Uterus (tissue), 4 donors: ENCODE results near the gene PM20D2. TPM values are rescaled to one million over a fixed set of nuclear protein-coding genes. Genes with fewer than 3 reads are reported as not detected.

Source experiments
- DNase-seq, 2 donors: peaks; one replicate each; pipeline ENCODE4 v3.0.0-alpha.2; 2019 to 2020
- H3K27ac ChIP-seq, 2 donors: fragments of 200-600 bp; sonication (generic); 1 replicate in 1 of 2; 2 replicates in 1 of 2; pipeline ENCODE4 v1.5.1; 2016 to 2018
- H3K27me3 ChIP-seq, 2 donors: fragments of 200-600 bp; sonication (generic); one replicate each; pipeline ENCODE4 v1.5.1; 2018 to 2019; ENCODE audit warnings: control low read depth in 1 of 2
- H3K36me3 ChIP-seq, 2 donors: fragments of 200-600 bp; sonication (generic); one replicate each; pipeline ENCODE4 v1.5.1; 2019; ENCODE audit warnings: control low read depth in 1 of 2
- H3K4me1 ChIP-seq, 2 donors: fragments of 200-600 bp; sonication (generic); one replicate each; pipeline ENCODE4 v1.5.1; 2018 to 2019; ENCODE audit warnings: control low read depth in 1 of 2
- H3K4me3 ChIP-seq, 2 donors: fragments of 200-600 bp; sonication (generic); 1 replicate in 1 of 2; 2 replicates in 1 of 2; pipeline ENCODE4 v1.5.1; 2018 to 2019; ENCODE audit warnings: mild to moderate bottlenecking in 1 of 2
- H3K9me3 ChIP-seq, 2 donors: fragments of 200-600 bp; sonication (generic); one replicate each; pipeline ENCODE4 v1.5.1; 2019; ENCODE audit warnings: control low read depth in 1 of 2
- POLR2A ChIP-seq, 2 donors: fragments of 450-650 bp; IDR thresholded peaks; one replicate each; pipeline ENCODE4 v1.6.1; 2016; ENCODE audit warnings: antibody characterized with exemption in 2 of 2, mild to moderate bottlenecking in 1 of 2, moderate library complexity in 1 of 2
- intact Hi-C: fragments of 100-400 bp; cut with DNase I; formaldehyde crosslinking; loops from one replicate; pipeline ENCODE4 v1.15.1; 2023; ENCODE audit warnings: low total_unique reads
- total RNA-seq, 4 donors: library from RNA; depleted of rRNA in 3 of 4; stranded (reverse); fragments of >200 nt in 3 of 4; gene quantifications; one replicate each; pipeline versions ENCODE4 v1.1.0 to v1.2.4, GENCODE V29; 2014 to 2023
- TF ChIP-seq, protein P1 (sequence below), 4 experiments: fragments of 200-600 bp in 2 of 4; fragments of 450-650 bp in 2 of 4; sonication (generic) in 2 of 4; IDR thresholded peaks; one replicate each; pipeline ENCODE4 v1.5.1; 2016 to 2019; ENCODE audit warnings: antibody characterized with exemption in 4 of 4, mild to moderate bottlenecking in 2 of 4, moderate library complexity in 1 of 4
- donor health status: DM: yes; HTN: yes; CAD: no.

The PM20D2 gene
- total RNA-seq, 4 donors from 2014 or later: 5.6 to 50.3 (median 16.0) TPM

DNA sequence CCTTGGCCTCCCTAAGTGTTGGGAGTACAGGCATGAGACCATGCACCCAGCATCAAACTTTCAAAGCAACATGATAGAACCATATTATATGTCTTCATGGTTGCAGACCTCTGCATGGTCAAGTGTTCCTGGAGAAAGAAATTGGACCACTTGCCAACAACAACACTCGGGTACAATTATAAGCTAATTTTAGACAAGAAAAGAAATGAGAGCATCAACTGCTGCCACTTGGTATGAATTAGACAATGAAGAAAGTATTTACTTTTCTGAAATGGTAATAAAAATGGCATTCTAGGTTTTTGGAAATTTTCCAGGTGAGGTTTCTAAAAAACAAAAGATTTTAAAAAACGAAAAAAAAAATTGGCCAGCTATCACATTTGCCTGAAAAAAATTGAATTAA, 7.7 kb upstream of the PM20D2 start:
- H3K4me3 ChIP-seq: no peak overlapping the region
- no peak overlapping the region for H3K27ac ChIP-seq
- TF ChIP-seq, protein P1, sequence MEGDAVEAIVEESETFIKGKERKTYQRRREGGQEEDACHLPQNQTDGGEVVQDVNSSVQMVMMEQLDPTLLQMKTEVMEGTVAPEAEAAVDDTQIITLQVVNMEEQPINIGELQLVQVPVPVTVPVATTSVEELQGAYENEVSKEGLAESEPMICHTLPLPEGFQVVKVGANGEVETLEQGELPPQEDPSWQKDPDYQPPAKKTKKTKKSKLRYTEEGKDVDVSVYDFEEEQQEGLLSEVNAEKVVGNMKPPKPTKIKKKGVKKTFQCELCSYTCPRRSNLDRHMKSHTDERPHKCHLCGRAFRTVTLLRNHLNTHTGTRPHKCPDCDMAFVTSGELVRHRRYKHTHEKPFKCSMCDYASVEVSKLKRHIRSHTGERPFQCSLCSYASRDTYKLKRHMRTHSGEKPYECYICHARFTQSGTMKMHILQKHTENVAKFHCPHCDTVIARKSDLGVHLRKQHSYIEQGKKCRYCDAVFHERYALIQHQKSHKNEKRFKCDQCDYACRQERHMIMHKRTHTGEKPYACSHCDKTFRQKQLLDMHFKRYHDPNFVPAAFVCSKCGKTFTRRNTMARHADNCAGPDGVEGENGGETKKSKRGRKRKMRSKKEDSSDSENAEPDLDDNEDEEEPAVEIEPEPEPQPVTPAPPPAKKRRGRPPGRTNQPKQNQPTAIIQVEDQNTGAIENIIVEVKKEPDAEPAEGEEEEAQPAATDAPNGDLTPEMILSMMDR (IDR thresholded peaks at IDR 0.05): no peak
- no peak for TF ChIP-seq POLR2A (IDR thresholded peaks at IDR 0.05)
- no peak for DNase-seq
- H3K9me3 ChIP-seq: no peaks in the 10 kb centered on the region
- H3K36me3 ChIP-seq: no peaks in the 10 kb centered on the region
- no peaks in the 10 kb centered on the region for H3K27me3 ChIP-seq
- intact Hi-C loops: no loop called here
- no peaks in the 10 kb centered on the region for H3K4me1 ChIP-seq

DNA sequence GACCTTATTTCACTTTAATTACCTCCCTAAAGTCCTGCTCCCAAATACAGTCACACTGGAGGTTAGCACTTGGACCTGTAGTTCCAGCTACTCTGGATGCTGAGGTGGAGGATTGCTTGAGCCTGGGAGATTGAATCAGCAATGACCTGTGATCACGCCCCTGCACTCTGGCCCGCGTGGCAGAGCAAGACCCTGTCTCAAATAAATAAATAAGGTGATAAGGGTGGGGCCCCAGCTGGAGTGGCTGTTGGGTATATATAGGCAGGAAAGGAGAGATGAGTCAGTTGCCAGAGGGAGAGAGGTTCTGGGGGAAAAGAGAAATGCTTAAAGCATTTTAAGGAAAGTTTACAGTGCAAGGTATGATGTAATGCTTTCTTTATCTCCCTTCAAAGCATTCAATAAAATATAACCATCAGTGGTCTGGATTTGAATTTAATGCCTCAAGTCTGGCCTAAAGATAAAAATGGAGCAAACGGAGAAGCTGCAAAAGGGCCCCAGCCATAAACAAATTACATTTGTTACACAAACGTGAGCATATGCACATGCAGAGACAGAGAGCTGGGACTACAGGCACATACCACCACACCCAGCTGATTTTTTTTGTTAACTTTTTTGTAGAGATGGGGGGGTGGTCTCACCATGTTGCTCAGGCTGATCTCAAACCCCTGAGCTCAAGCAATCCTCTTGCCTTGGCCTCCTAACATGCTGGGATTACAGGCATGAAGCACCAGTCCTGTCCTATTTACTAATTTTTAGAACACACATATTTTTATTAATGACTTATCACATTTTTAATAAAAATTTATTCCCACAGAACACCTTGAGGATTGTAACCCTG, 6.1 kb upstream of the PM20D2 start:
- TF ChIP-seq, protein P1 (IDR thresholded peaks at IDR 0.05): no peak
- no peak for TF ChIP-seq POLR2A (IDR thresholded peaks at IDR 0.05)

DNA sequence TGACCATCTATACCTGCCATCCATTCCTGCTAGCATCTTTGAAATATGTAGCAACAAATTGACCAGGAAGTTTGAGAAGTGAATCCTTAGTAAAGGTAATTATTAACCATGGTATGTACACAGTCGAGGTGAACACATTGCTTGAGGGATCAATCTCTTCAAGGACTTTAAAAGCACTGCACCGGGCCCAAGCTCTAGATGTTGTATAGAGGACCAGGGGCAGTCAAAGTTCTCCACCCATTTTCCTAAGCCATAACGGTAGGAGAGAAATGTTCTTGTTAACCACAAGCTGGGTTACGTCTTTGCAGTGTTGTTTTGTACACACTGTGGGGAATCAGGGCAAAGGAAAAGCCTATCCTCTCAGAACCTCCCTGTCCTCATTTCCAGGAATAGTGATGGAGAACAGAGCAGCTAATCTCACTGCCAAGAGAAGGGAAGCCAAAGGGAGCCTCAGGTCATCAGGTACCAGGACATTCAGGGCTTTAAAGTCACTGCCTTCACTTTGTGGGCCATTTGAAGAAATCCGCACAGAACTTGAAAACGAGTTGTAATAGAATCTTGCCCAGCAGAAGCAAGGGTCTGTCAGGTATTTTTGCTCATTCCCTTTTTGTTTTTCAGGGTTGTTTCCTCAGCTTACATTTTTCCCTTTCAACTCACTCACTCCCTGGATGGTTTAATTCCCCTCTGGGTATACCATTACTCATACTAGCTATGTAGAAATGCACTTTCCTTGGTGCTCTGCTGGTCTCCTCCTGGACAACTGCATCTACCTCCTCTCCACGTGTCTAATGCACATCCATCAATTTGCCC, 5.3 kb upstream of the PM20D2 start:
- intact Hi-C loops: no loop called here
- Histone ChIP-seq H3K27me3 (no peaks in the 10 kb centered on the region), H3K27ac (no peak overlapping the region), H3K4me3 (no peak overlapping the region), H3K9me3 (no peaks in the 10 kb centered on the region), H3K36me3 (no peaks in the 10 kb centered on the region), H3K4me1 (no peaks in the 10 kb centered on the region)
- DNase-seq: no peak
- TF ChIP-seq POLR2A (IDR thresholded peaks at IDR 0.05): no peak
- TF ChIP-seq, protein P1 (IDR thresholded peaks at IDR 0.05): no peak

More for the DNA sequence above, 6.1 kb upstream of the PM20D2 start:
- H3K4me1 ChIP-seq: no peaks in the 10 kb centered on the region
- no peaks in the 10 kb centered on the region for H3K27me3 ChIP-seq
- no peak overlapping the region for H3K4me3 ChIP-seq
- no peak for DNase-seq
- H3K27ac ChIP-seq: no peak overlapping the region
- intact Hi-C loops: no loop called here
- H3K9me3 ChIP-seq: no peaks in the 10 kb centered on the region
- H3K36me3 ChIP-seq: no peaks in the 10 kb centered on the region

DNA sequence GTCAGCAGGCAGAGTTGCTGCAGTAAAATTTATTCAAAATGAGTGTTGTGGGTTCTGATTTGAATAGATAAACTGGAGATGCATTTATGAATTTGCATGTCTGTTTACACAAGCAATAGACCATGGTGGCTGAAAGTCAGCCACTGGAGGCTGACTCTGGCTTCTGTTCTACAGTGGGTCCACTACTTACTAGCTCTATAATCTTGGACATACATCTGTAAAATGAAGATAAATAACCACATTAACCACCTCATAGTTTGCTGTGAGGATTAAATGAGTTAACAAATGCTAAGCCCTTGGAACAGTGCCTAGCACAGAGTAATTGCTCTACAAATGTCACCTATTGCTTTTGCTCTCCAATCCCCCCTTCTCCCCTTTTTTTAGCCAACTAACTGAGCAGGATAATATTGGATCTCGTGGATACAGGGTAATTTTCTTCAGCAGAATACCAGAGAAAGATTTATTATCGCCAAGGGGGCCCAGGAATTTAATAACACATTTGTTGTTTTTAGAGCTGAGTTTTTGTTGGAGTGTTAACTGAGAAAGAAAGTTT, 1.4 kb upstream of the PM20D2 start:
- H3K4me1 ChIP-seq: peaks cover 0 to 3% of the 10 kb centered on the region in 2 donors
- H3K9me3 ChIP-seq: no peaks in the 10 kb centered on the region
- intact Hi-C loops: no loop called here
- H3K27ac ChIP-seq: peak overlapping the region in 1 of 2 donors; percentile 73
- no peaks in the 10 kb centered on the region for H3K36me3 ChIP-seq
- DNase-seq: no peak
- H3K4me3 ChIP-seq: no peak overlapping the region
- H3K27me3 ChIP-seq: no peaks in the 10 kb centered on the region
- TF ChIP-seq POLR2A (IDR thresholded peaks at IDR 0.05): no peak
- TF ChIP-seq, protein P1 (IDR thresholded peaks at IDR 0.05): no peak
